HepG2 (cell line): ENCODE results near the gene MIPEP. TPM values are rescaled to one million over a fixed set of nuclear protein-coding genes. Genes with fewer than 3 reads are reported as not detected.
A peak's percentile ranks its signal among the peaks of the same experiment; 100 is the strongest.

Experiments
- ATAC-seq: fragments of 200-7000 bp; cut with Tn5 transposase; 3 replicates; pipeline ENCODE4 v1.9.1; 2020; ENCODE audit warnings: mild to moderate bottlenecking, moderate library complexity
- BruUV-seq: library from RNA; stranded (reverse); fragments of 400-500 nt; replicated peaks from 2 replicates; lab custom pipeline; 2021; lab: Mats Ljungman, UMichigan
- CTCF ChIA-PET: fragments of 300-600 bp; formaldehyde crosslinking; extraction: SDS; loops from one replicate; lab custom pipeline; 2021; ENCODE audit warnings: low total read pairs, inconsistent platforms, low intra/inter-chr PET ratio; lab: Yijun Ruan, JAX
- POLR2A ChIA-PET: fragments of 350-600 bp; sonication (Branson Sonifier 250); formaldehyde crosslinking; loops from one replicate; lab custom pipeline; 2020; ENCODE audit warnings: antibody characterized with exemption, inconsistent platforms; lab: Yijun Ruan, JAX
- DNase-seq: peaks from one replicate; pipeline ENCODE4 v3.0.0-alpha.2; 2015; ENCODE audit warnings: low spot score
- FAIRE-seq: peaks from 3 replicates; lab custom pipeline; 2011; peaks lifted over from hg19 to GRCh38; lab: Jason Lieb, UNC
- H2AFZ ChIP-seq: one replicate; pipeline ENCODE4 v1.6.1; 2011; ENCODE audit warnings: low read length, inconsistent platforms
- H3K27ac ChIP-seq: fragments of 300-600 bp; 3 replicates; pipeline ENCODE4 v1.8.0; 2011; ENCODE audit warnings: mixed run types, mild to moderate bottlenecking, mixed read lengths, low read length, inconsistent platforms; ENCODE audit not compliant: insufficient read depth; ENCODE audit errors: extremely low read length
- H3K27me3 ChIP-seq, 2 experiments: fragments of 200-600 bp in 1 of 2; 2 replicates in 1 of 2; 3 replicates in 1 of 2; pipeline versions ENCODE4 v1.6.0 to v1.8.0; 2011; ENCODE audit warnings: low read length in 2 of 2, mild to moderate bottlenecking in 2 of 2, moderate library complexity in 2 of 2, inconsistent platforms in 1 of 2; ENCODE audit not compliant: insufficient read depth in 2 of 2, control insufficient read depth in 1 of 2
- H3K36me3 ChIP-seq, 2 experiments: fragments of 200-600 bp in 1 of 2; replicated peaks in 1 of 2; 2 replicates in 1 of 2; 3 replicates in 1 of 2; pipeline versions ENCODE4 v1.5.1 to v1.8.0; 2011; ENCODE audit warnings: low read length in 2 of 2, inconsistent platforms in 1 of 2; ENCODE audit not compliant: insufficient read depth in 2 of 2, control insufficient read depth in 1 of 2
- H3K4me1 ChIP-seq: 2 replicates; pipeline ENCODE4 v1.5.1; 2012; ENCODE audit warnings: low read length, inconsistent platforms; ENCODE audit not compliant: insufficient read depth
- H3K4me2 ChIP-seq: 2 replicates; pipeline ENCODE4 v1.6.0; 2011; ENCODE audit warnings: low read depth, low read length, inconsistent platforms
- H3K4me3 ChIP-seq, 3 experiments: fragments of 200-600 bp in 1 of 3; sonication (generic), shearing (Covaris generic) in 1 of 3; replicated peaks in 1 of 3; 2 replicates each; pipeline ENCODE4 v1.5.1; 2011 to 2016; ENCODE audit warnings: low read length in 3 of 3, inconsistent platforms in 2 of 3, low read depth in 2 of 3, mild to moderate bottlenecking in 2 of 3, control low read depth in 1 of 3, mixed read lengths in 1 of 3; ENCODE audit not compliant: insufficient read depth in 1 of 3
- H3K79me2 ChIP-seq: one replicate; pipeline ENCODE4 v1.6.1; 2011; ENCODE audit warnings: low read length, inconsistent platforms; ENCODE audit not compliant: insufficient read depth
- H3K9ac ChIP-seq: 2 replicates; pipeline ENCODE4 v1.6.0; 2011; ENCODE audit warnings: mild to moderate bottlenecking, low read depth, low read length, inconsistent platforms; ENCODE audit not compliant: insufficient read depth
- H3K9me3 ChIP-seq: 2 replicates; pipeline ENCODE4 v1.5.1; 2012; ENCODE audit warnings: mild to moderate bottlenecking, low read length
- H4K20me1 ChIP-seq: 2 replicates; pipeline ENCODE4 v1.6.0; 2011; ENCODE audit warnings: inconsistent platforms, mild to moderate bottlenecking, low read length, moderate library complexity; ENCODE audit not compliant: insufficient read depth
- FOXA1 ChIP-seq, 2 experiments: fragments of 450-650 bp in 1 of 2; sonication (generic) in 1 of 2; formaldehyde crosslinking in 1 of 2; IDR thresholded peaks; 2 replicates each; pipeline versions ENCODE4 v1.4.0 to v1.6.1; 2016 to 2020; ENCODE audit warnings: missing genetic modification reagents in 1 of 2
- HMG20A ChIP-seq: IDR thresholded peaks from 2 replicates; pipeline ENCODE4 v1.6.1; 2016; ENCODE audit warnings: borderline replicate concordance
- MAFK ChIP-seq, 2 experiments: IDR thresholded peaks in 1 of 2; conservative IDR thresholded peaks in 1 of 2; 2 replicates each; pipeline ENCODE4 v1.6.1; 2011; ENCODE audit warnings: improper control_type of control experiment in 2 of 2, low read length in 2 of 2
- NFIC ChIP-seq: IDR thresholded peaks from 2 replicates; pipeline ENCODE4 v1.6.1; 2012; ENCODE audit warnings: mild to moderate bottlenecking, low read length, inconsistent platforms
- THYN1 ChIP-seq: sonication (generic); formaldehyde crosslinking; IDR thresholded peaks from 2 replicates; pipeline ENCODE4 v1.8.1; 2023; ENCODE audit warnings: low read depth, mild to moderate bottlenecking, moderate library complexity, missing genetic modification reagents, borderline replicate concordance
- ZMYM2 ChIP-seq: sonication (generic); formaldehyde crosslinking; IDR thresholded peaks from 2 replicates; pipeline ENCODE4 v1.8.0; 2022; ENCODE audit warnings: mild to moderate bottlenecking, missing genetic modification reagents
- ZNF333 ChIP-seq: sonication (generic); formaldehyde crosslinking; IDR thresholded peaks from 2 replicates; pipeline ENCODE4 v1.4.0; 2020; ENCODE audit warnings: mild to moderate bottlenecking, missing genetic modification reagents, borderline replicate concordance
- ZNF550 ChIP-seq: sonication (generic); formaldehyde crosslinking; IDR thresholded peaks from 2 replicates; pipeline ENCODE4 v1.4.0; 2020; ENCODE audit warnings: mild to moderate bottlenecking, missing genetic modification reagents, borderline replicate concordance
- WGBS: methylation state at CpG from one replicate; pipeline ENCODE4 v1.1.6; 2017; ENCODE audit warnings: low lambda C conversion rate; 5-methylcytosine and 5-hydroxymethylcytosine counted together
- in situ Hi-C: cut with HindIII; loops from 2 replicates; pipeline ENCODE4 v1.10.0; 2017; ENCODE audit warnings: low pct_unique_long_range_greater_than_20kb; ENCODE audit not compliant: extremely low pct_ligation_motif_present
- intact Hi-C: fragments of 100-400 bp; cut with micrococcal nuclease; formaldehyde crosslinking; loops from one replicate; pipeline ENCODE4 v1.10.0; 2022; ENCODE audit not compliant: unreplicated experiment
- polyA plus RNA-seq, 8 experiments: library from polyadenylated mRNA; depleted of rRNA in 3 of 8; stranded (reverse) in 7 of 8; unstranded in 1 of 8; fragments of >200 nt; fragmentation: Illumina TruSeq in 4 of 8; extraction: Trizol in 4 of 8; gene quantifications; 2 replicates each; pipeline versions ENCODE4 v1.2.1 to v1.2.3, GENCODE V29; 2011 to 2016; ENCODE audit warnings: low read depth in 4 of 8, missing spikeins in 1 of 8, mixed read lengths in 1 of 8; ENCODE audit not compliant: insufficient read depth in 1 of 8
- total RNA-seq, 5 experiments: library from RNA; depleted of rRNA; stranded (reverse); fragments of >200 nt; fragmentation: Illumina TruSeq; extraction: Trizol; gene quantifications; 2 replicates each; pipeline ENCODE4 v1.2.3, GENCODE V29; 2016; ENCODE audit warnings: low read depth in 1 of 5
- TF ChIP-seq, protein P1 (sequence below): sonication (generic); formaldehyde crosslinking; IDR thresholded peaks from 2 replicates; pipeline ENCODE4 v1.8.0; 2022; ENCODE audit warnings: missing genetic modification reagents, low read depth, mild to moderate bottlenecking, borderline replicate concordance
- TF ChIP-seq, protein P2 (sequence below): IDR thresholded peaks from 2 replicates; pipeline ENCODE4 v1.6.1; 2016; ENCODE audit warnings: low read depth, control low read depth
- TF ChIP-seq, protein P3 (sequence below): sonication (generic); formaldehyde crosslinking; conservative IDR thresholded peaks from 2 replicates; pipeline ENCODE4 v1.4.0; 2020; ENCODE audit warnings: missing genetic modification reagents

MIPEP gene
- total and polyA plus RNA-seq, 2 of the 13 experiments (the other 11 are each of a cell fraction or from before 2014, with no cell fraction given), result 9.3 to 24.1 TPM

DNA sequence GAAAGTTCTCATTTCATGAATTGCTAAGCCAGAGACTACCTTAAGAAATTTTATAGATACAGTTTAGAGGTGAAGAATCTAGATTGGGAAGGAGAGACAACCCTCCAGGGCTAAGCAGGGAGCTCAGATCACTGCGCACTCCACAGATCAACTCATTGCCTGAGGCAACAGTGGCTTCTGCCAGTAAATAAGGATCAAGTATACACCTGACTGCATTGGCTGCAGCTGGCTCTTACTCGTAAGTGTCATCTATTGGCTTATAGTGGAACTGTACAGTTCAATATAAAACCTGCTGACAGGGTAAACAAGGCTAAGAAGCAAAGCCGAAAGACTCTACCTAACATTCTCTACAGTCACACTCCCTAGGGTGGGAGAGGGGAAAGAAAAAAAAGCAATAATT is 26.1 kb upstream of the MIPEP start:
- H3K4me1 ChIP-seq, result no peaks in the 10 kb centered on the region
- WGBS, result 24% methylated on average over 3 of the region's 3 CpGs
- CTCF ChIA-PET, result no interaction called here
- no peak for FAIRE-seq
- in situ Hi-C loops (no loop called here), intact Hi-C loops (no loop called here)
- H2AFZ ChIP-seq, result no peak overlapping the region
- peak; percentile 8 for DNase-seq
- H3K9ac ChIP-seq, result no peak overlapping the region
- no peak overlapping the region for H3K4me3 ChIP-seq
- no peak overlapping the region for H3K27ac ChIP-seq
- TF ChIP-seq THYN1 (CRISPR knock-in tag), result no peak
- TF ChIP-seq, protein P1, sequence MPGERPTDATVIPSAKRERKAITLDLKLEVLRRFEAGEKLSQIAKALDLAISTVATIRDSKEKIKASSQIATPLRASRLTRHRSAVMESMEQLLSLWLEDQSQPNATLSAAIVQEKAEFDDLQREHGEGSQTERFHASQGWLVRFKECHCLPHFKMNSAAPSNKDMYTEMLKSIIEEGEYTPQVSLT (CRISPR knock-in tag), result no peak
- no peak for TF ChIP-seq ZNF333
- TF ChIP-seq ZNF550 (CRISPR knock-in tag), result no peak
- no peak for TF ChIP-seq FOXA1 (IDR thresholded peaks at IDR 0.05)
- 0 out of 2 replicates have a peak, but pooled peaks have one; percentile 29 for TF ChIP-seq FOXA1 (CRISPR knock-in tag; IDR thresholded peaks at IDR 0.05)
- no peak for TF ChIP-seq ZMYM2
- TF ChIP-seq NFIC, result no peak
- TF ChIP-seq, protein P2, sequence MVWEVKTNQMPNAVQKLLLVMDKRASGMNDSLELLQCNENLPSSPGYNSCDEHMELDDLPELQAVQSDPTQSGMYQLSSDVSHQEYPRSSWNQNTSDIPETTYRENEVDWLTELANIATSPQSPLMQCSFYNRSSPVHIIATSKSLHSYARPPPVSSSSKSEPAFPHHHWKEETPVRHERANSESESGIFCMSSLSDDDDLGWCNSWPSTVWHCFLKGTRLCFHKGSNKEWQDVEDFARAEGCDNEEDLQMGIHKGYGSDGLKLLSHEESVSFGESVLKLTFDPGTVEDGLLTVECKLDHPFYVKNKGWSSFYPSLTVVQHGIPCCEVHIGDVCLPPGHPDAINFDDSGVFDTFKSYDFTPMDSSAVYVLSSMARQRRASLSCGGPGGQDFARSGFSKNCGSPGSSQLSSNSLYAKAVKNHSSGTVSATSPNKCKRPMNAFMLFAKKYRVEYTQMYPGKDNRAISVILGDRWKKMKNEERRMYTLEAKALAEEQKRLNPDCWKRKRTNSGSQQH, result no peak
- TF ChIP-seq, protein P3, sequence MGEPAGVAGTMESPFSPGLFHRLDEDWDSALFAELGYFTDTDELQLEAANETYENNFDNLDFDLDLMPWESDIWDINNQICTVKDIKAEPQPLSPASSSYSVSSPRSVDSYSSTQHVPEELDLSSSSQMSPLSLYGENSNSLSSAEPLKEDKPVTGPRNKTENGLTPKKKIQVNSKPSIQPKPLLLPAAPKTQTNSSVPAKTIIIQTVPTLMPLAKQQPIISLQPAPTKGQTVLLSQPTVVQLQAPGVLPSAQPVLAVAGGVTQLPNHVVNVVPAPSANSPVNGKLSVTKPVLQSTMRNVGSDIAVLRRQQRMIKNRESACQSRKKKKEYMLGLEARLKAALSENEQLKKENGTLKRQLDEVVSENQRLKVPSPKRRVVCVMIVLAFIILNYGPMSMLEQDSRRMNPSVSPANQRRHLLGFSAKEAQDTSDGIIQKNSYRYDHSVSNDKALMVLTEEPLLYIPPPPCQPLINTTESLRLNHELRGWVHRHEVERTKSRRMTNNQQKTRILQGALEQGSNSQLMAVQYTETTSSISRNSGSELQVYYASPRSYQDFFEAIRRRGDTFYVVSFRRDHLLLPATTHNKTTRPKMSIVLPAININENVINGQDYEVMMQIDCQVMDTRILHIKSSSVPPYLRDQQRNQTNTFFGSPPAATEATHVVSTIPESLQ (CRISPR knock-in tag), result no peak
- TF ChIP-seq MAFK (conservative IDR thresholded peaks at IDR 0.05 in 1 of 2, IDR thresholded peaks at IDR 0.05 in 1 of 2; ENCODE audit: low read length in 2 of 2), result 0 out of 4 replicates have a peak, but pooled peaks of 1 of the 2 experiments have one; percentile 7
- no peak for TF ChIP-seq HMG20A (CRISPR knock-in tag)
- no peak overlapping the region for H3K4me2 ChIP-seq
- POLR2A ChIA-PET, result no interaction called here
- H3K27me3 ChIP-seq, result no peaks in the 10 kb centered on the region
- H4K20me1 ChIP-seq, result no peaks in the 10 kb centered on the region
- H3K79me2 ChIP-seq, result no peaks in the 10 kb centered on the region
- BruUV-seq, result no TSS peak
- ATAC-seq, result peak; percentile 76
- H3K36me3 ChIP-seq, result no peaks in the 10 kb centered on the region
- H3K9me3 ChIP-seq, result no peaks in the 10 kb centered on the region
